HepG2 (cell line): ENCODE measurements around the gene RAB43. TPM values are rescaled to one million over a fixed set of nuclear protein-coding genes. Genes with fewer than 3 reads are reported as not detected.

Source experiments
- ATAC-seq: fragments of 200-7000 bp; cut with Tn5 transposase; 3 replicates; pipeline ENCODE4 v1.9.1; 2020; ENCODE audit warnings: mild to moderate bottlenecking, moderate library complexity
- BruUV-seq: library from RNA; stranded (reverse); fragments of 400-500 nt; replicated peaks from 2 replicates; lab custom pipeline; 2021; lab: Mats Ljungman, UMichigan
- CTCF ChIA-PET: fragments of 300-600 bp; formaldehyde crosslinking; extraction: SDS; loops from one replicate; lab custom pipeline; 2021; ENCODE audit warnings: low total read pairs, inconsistent platforms, low intra/inter-chr PET ratio; lab: Yijun Ruan, JAX
- POLR2A ChIA-PET: fragments of 350-600 bp; sonication (Branson Sonifier 250); formaldehyde crosslinking; loops from one replicate; lab custom pipeline; 2020; ENCODE audit warnings: antibody characterized with exemption, inconsistent platforms; lab: Yijun Ruan, JAX
- DNase-seq: peaks from one replicate; pipeline ENCODE4 v3.0.0-alpha.2; 2015; ENCODE audit warnings: low spot score
- FAIRE-seq: peaks from 3 replicates; lab custom pipeline; 2011; peaks lifted over from hg19 to GRCh38; lab: Jason Lieb, UNC
- H2AFZ ChIP-seq: one replicate; pipeline ENCODE4 v1.6.1; 2011; ENCODE audit warnings: low read length, inconsistent platforms
- H3K27ac ChIP-seq: fragments of 300-600 bp; 3 replicates; pipeline ENCODE4 v1.8.0; 2011; ENCODE audit warnings: mixed run types, mild to moderate bottlenecking, mixed read lengths, low read length, inconsistent platforms; ENCODE audit not compliant: insufficient read depth; ENCODE audit errors: extremely low read length
- H3K27me3 ChIP-seq, 2 experiments: fragments of 200-600 bp in 1 of 2; 2 replicates in 1 of 2; 3 replicates in 1 of 2; pipeline versions ENCODE4 v1.6.0 to v1.8.0; 2011; ENCODE audit warnings: low read length in 2 of 2, mild to moderate bottlenecking in 2 of 2, moderate library complexity in 2 of 2, inconsistent platforms in 1 of 2; ENCODE audit not compliant: insufficient read depth in 2 of 2, control insufficient read depth in 1 of 2
- H3K36me3 ChIP-seq, 2 experiments: fragments of 200-600 bp in 1 of 2; replicated peaks in 1 of 2; 2 replicates in 1 of 2; 3 replicates in 1 of 2; pipeline versions ENCODE4 v1.5.1 to v1.8.0; 2011; ENCODE audit warnings: low read length in 2 of 2, inconsistent platforms in 1 of 2; ENCODE audit not compliant: insufficient read depth in 2 of 2, control insufficient read depth in 1 of 2
- H3K4me1 ChIP-seq: 2 replicates; pipeline ENCODE4 v1.5.1; 2012; ENCODE audit warnings: low read length, inconsistent platforms; ENCODE audit not compliant: insufficient read depth
- H3K4me2 ChIP-seq: 2 replicates; pipeline ENCODE4 v1.6.0; 2011; ENCODE audit warnings: low read depth, low read length, inconsistent platforms
- H3K4me3 ChIP-seq, 3 experiments: fragments of 200-600 bp in 1 of 3; sonication (generic), shearing (Covaris generic) in 1 of 3; replicated peaks in 1 of 3; 2 replicates each; pipeline ENCODE4 v1.5.1; 2011 to 2016; ENCODE audit warnings: low read length in 3 of 3, inconsistent platforms in 2 of 3, low read depth in 2 of 3, mild to moderate bottlenecking in 2 of 3, control low read depth in 1 of 3, mixed read lengths in 1 of 3; ENCODE audit not compliant: insufficient read depth in 1 of 3
- H3K79me2 ChIP-seq: one replicate; pipeline ENCODE4 v1.6.1; 2011; ENCODE audit warnings: low read length, inconsistent platforms; ENCODE audit not compliant: insufficient read depth
- H3K9ac ChIP-seq: 2 replicates; pipeline ENCODE4 v1.6.0; 2011; ENCODE audit warnings: mild to moderate bottlenecking, low read depth, low read length, inconsistent platforms; ENCODE audit not compliant: insufficient read depth
- H3K9me3 ChIP-seq: 2 replicates; pipeline ENCODE4 v1.5.1; 2012; ENCODE audit warnings: mild to moderate bottlenecking, low read length
- H4K20me1 ChIP-seq: 2 replicates; pipeline ENCODE4 v1.6.0; 2011; ENCODE audit warnings: inconsistent platforms, mild to moderate bottlenecking, low read length, moderate library complexity; ENCODE audit not compliant: insufficient read depth
- ESRRA ChIP-seq: sonication (generic); formaldehyde crosslinking; IDR thresholded peaks from 2 replicates; pipeline ENCODE4 v1.5.1; 2020; ENCODE audit warnings: mild to moderate bottlenecking, low read depth, missing genetic modification reagents
- ISX ChIP-seq: sonication (generic); formaldehyde crosslinking; conservative IDR thresholded peaks from 2 replicates; pipeline ENCODE4 v1.5.0; 2020; ENCODE audit warnings: missing genetic modification reagents
- MAFK ChIP-seq, 2 experiments: IDR thresholded peaks in 1 of 2; conservative IDR thresholded peaks in 1 of 2; 2 replicates each; pipeline ENCODE4 v1.6.1; 2011; ENCODE audit warnings: improper control_type of control experiment in 2 of 2, low read length in 2 of 2
- NBN ChIP-seq: fragments of 450-650 bp; conservative IDR thresholded peaks from 2 replicates; pipeline ENCODE4 v1.6.1; 2017
- POLR2AphosphoS5 ChIP-seq: IDR thresholded peaks from 2 replicates; pipeline ENCODE4 v1.6.1; 2012; ENCODE audit warnings: low read depth, low read length
- RBM22 ChIP-seq: fragments of 200-400 bp; formaldehyde crosslinking; optimal IDR thresholded peaks from 2 replicates; pipeline ENCODE3; 2017; ENCODE audit warnings: mild to moderate bottlenecking, low read length, moderate library complexity
- SNAI1 ChIP-seq: sonication (generic); formaldehyde crosslinking; IDR thresholded peaks from 2 replicates; pipeline ENCODE4 v1.5.0; 2020; ENCODE audit warnings: mild to moderate bottlenecking, missing genetic modification reagents, borderline replicate concordance
- ZNF768 ChIP-seq: sonication (generic); formaldehyde crosslinking; IDR thresholded peaks from 2 replicates; pipeline ENCODE4 v1.4.0; 2020; ENCODE audit warnings: missing genetic modification reagents
- ZNF781 ChIP-seq: sonication (generic); formaldehyde crosslinking; IDR thresholded peaks from 2 replicates; pipeline ENCODE4 v1.5.1; 2020; ENCODE audit warnings: borderline replicate concordance, mild to moderate bottlenecking, missing genetic modification reagents; ENCODE audit errors: not compliant biosample characterization
- ZNF850 ChIP-seq: sonication (generic); formaldehyde crosslinking; conservative IDR thresholded peaks from 2 replicates; pipeline ENCODE4 v1.9.0; 2021; ENCODE audit warnings: mild to moderate bottlenecking, missing genetic modification reagents
- WGBS: methylation state at CpG from one replicate; pipeline ENCODE4 v1.1.6; 2017; ENCODE audit warnings: low lambda C conversion rate; 5-methylcytosine and 5-hydroxymethylcytosine counted together
- in situ Hi-C: cut with HindIII; loops from 2 replicates; pipeline ENCODE4 v1.10.0; 2017; ENCODE audit warnings: low pct_unique_long_range_greater_than_20kb; ENCODE audit not compliant: extremely low pct_ligation_motif_present
- intact Hi-C: fragments of 100-400 bp; cut with micrococcal nuclease; formaldehyde crosslinking; loops from one replicate; pipeline ENCODE4 v1.10.0; 2022; ENCODE audit not compliant: unreplicated experiment
- polyA plus RNA-seq, 8 experiments: library from polyadenylated mRNA; depleted of rRNA in 3 of 8; stranded (reverse) in 7 of 8; unstranded in 1 of 8; fragments of >200 nt; fragmentation: Illumina TruSeq in 4 of 8; extraction: Trizol in 4 of 8; gene quantifications; 2 replicates each; pipeline versions ENCODE4 v1.2.1 to v1.2.3, GENCODE V29; 2011 to 2016; ENCODE audit warnings: low read depth in 4 of 8, missing spikeins in 1 of 8, mixed read lengths in 1 of 8; ENCODE audit not compliant: insufficient read depth in 1 of 8
- total RNA-seq, 5 experiments: library from RNA; depleted of rRNA; stranded (reverse); fragments of >200 nt; fragmentation: Illumina TruSeq; extraction: Trizol; gene quantifications; 2 replicates each; pipeline ENCODE4 v1.2.3, GENCODE V29; 2016; ENCODE audit warnings: low read depth in 1 of 5
- TF ChIP-seq, protein P1 (sequence below): sonication (generic); formaldehyde crosslinking; IDR thresholded peaks from 2 replicates; pipeline ENCODE4 v1.5.0; 2020; ENCODE audit warnings: missing genetic modification reagents

Gene RAB43
- total and polyA plus RNA-seq, 2 of the 13 experiments (the other 11 are each of a cell fraction or from before 2014, with no cell fraction given), result 11.8 to 18.4 TPM

DNA sequence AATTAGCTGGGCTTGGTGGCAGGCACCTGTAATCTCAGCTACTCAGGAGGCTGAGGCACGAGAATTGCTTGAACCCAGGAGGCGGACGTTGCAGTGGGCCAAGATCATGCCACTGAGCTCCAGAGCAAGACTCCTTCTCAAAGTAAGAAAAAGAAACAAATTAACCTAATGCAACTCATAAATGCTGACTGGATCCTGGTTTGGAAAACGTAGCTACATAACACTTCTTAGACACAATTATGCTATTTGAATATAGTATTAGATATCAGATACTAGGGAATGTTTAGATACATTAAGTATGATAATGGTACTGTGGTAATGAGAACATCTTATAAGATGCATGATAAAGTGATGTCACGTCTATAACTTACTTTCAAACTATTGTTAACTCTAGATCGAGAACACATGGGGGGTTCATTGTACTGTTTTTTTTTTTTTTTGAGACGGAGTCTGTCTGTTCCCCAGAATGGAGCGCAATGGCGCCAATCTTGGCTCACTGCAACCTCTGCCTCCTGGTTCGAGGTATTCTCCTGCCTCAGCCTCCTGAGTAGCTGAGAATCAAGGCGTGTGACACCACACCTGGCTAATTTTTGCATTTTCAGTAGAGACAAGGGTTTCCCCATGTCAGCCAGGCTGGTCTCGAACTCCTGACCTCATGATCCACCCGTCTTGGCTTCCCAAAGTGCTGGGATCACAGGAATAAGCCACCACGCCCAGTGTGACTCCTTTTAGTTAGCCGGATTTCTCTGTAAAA, 45.2 kb upstream of the RAB43 start:
- CTCF ChIA-PET, result no interaction called here
- H4K20me1 ChIP-seq, result peaks cover 10% of the 10 kb centered on the region
- no peak for ATAC-seq
- H2AFZ ChIP-seq, result no peak overlapping the region
- WGBS, result 97% methylated on average over 15 of the region's 15 CpGs
- H3K36me3 ChIP-seq, result peaks cover 11 to 48% of the 10 kb centered on the region in 2 experiments
- peaks cover 15% of the 10 kb centered on the region for H3K4me1 ChIP-seq
- H3K4me3 ChIP-seq, result no peak overlapping the region
- BruUV-seq, result no TSS peak
- intact Hi-C loops (no loop called here), in situ Hi-C loops (no loop called here)
- TF ChIP-seq ISX, result no peak
- no peak for TF ChIP-seq NBN
- TF ChIP-seq, protein P1, sequence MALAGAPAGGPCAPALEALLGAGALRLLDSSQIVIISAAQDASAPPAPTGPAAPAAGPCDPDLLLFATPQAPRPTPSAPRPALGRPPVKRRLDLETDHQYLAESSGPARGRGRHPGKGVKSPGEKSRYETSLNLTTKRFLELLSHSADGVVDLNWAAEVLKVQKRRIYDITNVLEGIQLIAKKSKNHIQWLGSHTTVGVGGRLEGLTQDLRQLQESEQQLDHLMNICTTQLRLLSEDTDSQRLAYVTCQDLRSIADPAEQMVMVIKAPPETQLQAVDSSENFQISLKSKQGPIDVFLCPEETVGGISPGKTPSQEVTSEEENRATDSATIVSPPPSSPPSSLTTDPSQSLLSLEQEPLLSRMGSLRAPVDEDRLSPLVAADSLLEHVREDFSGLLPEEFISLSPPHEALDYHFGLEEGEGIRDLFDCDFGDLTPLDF (CRISPR knock-in tag), result no peak
- TF ChIP-seq MAFK (conservative IDR thresholded peaks at IDR 0.05 in 1 of 2, IDR thresholded peaks at IDR 0.05 in 1 of 2; ENCODE audit: low read length in 2 of 2), result no peak
- no peak for TF ChIP-seq ZNF768 (CRISPR knock-in tag)
- no peak for TF ChIP-seq SNAI1 (CRISPR knock-in tag)
- peak; percentile 24 for TF ChIP-seq POLR2AphosphoS5
- no peak for TF ChIP-seq ESRRA
- TF ChIP-seq RBM22, result peak; percentile 46
- TF ChIP-seq ZNF850 (CRISPR knock-in tag), result no peak
- no peak for TF ChIP-seq ZNF781 (CRISPR knock-in tag)
- H3K9ac ChIP-seq, result no peak overlapping the region
- no peak overlapping the region for H3K27ac ChIP-seq
- POLR2A ChIA-PET, result interaction anchor here (1.9 kb wide), 1 partner anchor 82 kb away, joined by 4 read pairs; the partner anchor contains the start of gene COPG1
- no peak overlapping the region for H3K4me2 ChIP-seq
- no peak for FAIRE-seq
- no peaks in the 10 kb centered on the region for H3K9me3 ChIP-seq
- H3K27me3 ChIP-seq, result no peaks in the 10 kb centered on the region
- no peak for DNase-seq
- peaks cover 13% of the 10 kb centered on the region for H3K79me2 ChIP-seq
